IMR-90 (cell line): ENCODE results near the gene ABCA4. TPM values are rescaled to one million over a fixed set of nuclear protein-coding genes. Genes with fewer than 3 reads are reported as not detected.

Experiments used
- ATAC-seq: fragments of 200-7000 bp; cut with Tn5 transposase; 2 replicates; pipeline ENCODE4 v1.9.1; 2020; ENCODE audit warnings: low read depth, mild to moderate bottlenecking, moderate library complexity
- BruUV-seq: library from RNA; stranded (reverse); fragments of 400-500 nt; replicated peaks from 2 replicates; lab custom pipeline; 2021; lab: Mats Ljungman, UMichigan
- CTCF ChIA-PET: fragments of 300-600 bp; formaldehyde crosslinking; extraction: SDS; loops from one replicate; lab custom pipeline; 2021; ENCODE audit warnings: antibody characterized with exemption; lab: Yijun Ruan, JAX
- POLR2A ChIA-PET: fragments of 300-600 bp; sonication (Branson Sonifier 250); formaldehyde crosslinking; loops from one replicate; lab custom pipeline; 2022; ENCODE audit warnings: antibody characterized with exemption; ENCODE audit not compliant: unreplicated experiment; lab: Charles Lee
- DNase-seq: peaks from one replicate; pipeline ENCODE4 v3.0.0; 2013
- H2AFZ ChIP-seq: replicated peaks from 2 replicates; pipeline ENCODE3; 2013; ENCODE audit warnings: low read length, mild to moderate bottlenecking; ENCODE audit not compliant: poor library complexity
- H2AK5ac ChIP-seq: 2 replicates; pipeline ENCODE4 v1.6.1; 2013; ENCODE audit warnings: low read depth, low read length, inconsistent platforms
- H2AK9ac ChIP-seq: replicated peaks from 2 replicates; pipeline ENCODE3; 2013; ENCODE audit warnings: mild to moderate bottlenecking, low read depth, low read length, moderate library complexity; ENCODE audit not compliant: poor library complexity
- H2BK120ac ChIP-seq: 2 replicates; pipeline ENCODE4 v1.6.1; 2013; ENCODE audit warnings: low read depth, low read length, inconsistent platforms
- H2BK15ac ChIP-seq: 3 replicates; pipeline ENCODE4 v1.6.1; 2013; ENCODE audit warnings: low read depth, low read length, inconsistent platforms
- H2BK20ac ChIP-seq: 2 replicates; pipeline ENCODE4 v1.6.1; 2013; ENCODE audit warnings: low read depth, mild to moderate bottlenecking, inconsistent platforms, low read length, moderate library complexity
- H2BK5ac ChIP-seq: 2 replicates; pipeline ENCODE4 v1.6.1; 2013; ENCODE audit warnings: mild to moderate bottlenecking, low read depth, low read length, inconsistent platforms; ENCODE audit not compliant: poor library complexity, severe bottlenecking
- H3K14ac ChIP-seq: replicated peaks from 2 replicates; pipeline ENCODE4 v1.6.1; 2013; ENCODE audit warnings: low read depth, low read length, inconsistent platforms
- H3K18ac ChIP-seq: 2 replicates; pipeline ENCODE4 v1.6.1; 2013; ENCODE audit warnings: low read depth, low read length, control low read depth
- H3K23ac ChIP-seq: 2 replicates; pipeline ENCODE4 v1.6.1; 2013; ENCODE audit warnings: low read depth, low read length, inconsistent platforms
- H3K27ac ChIP-seq: 2 replicates; pipeline ENCODE4 v1.5.1; 2013; ENCODE audit warnings: mild to moderate bottlenecking, control low read depth, low read length; ENCODE audit not compliant: insufficient read depth
- H3K27me3 ChIP-seq: 2 replicates; pipeline ENCODE4 v1.6.1; 2013; ENCODE audit warnings: low read length; ENCODE audit not compliant: control insufficient read depth, insufficient read depth
- H3K36me3 ChIP-seq: 2 replicates; pipeline ENCODE4 v1.6.1; 2013; ENCODE audit warnings: low read length, mixed read lengths; ENCODE audit not compliant: control insufficient read depth, insufficient read depth
- H3K4ac ChIP-seq: 2 replicates; pipeline ENCODE4 v1.6.1; 2013; ENCODE audit warnings: low read depth, low read length, inconsistent platforms
- H3K4me1 ChIP-seq: 2 replicates; pipeline ENCODE4 v1.6.1; 2013; ENCODE audit warnings: low read length, mixed read lengths; ENCODE audit not compliant: control insufficient read depth, insufficient read depth
- H3K4me2 ChIP-seq: 2 replicates; pipeline ENCODE4 v1.6.1; 2013; ENCODE audit warnings: low read depth, mild to moderate bottlenecking, control low read depth, low read length, moderate library complexity
- H3K4me3 ChIP-seq: 2 replicates; pipeline ENCODE4 v1.5.1; 2013; ENCODE audit warnings: low read depth, mild to moderate bottlenecking, control low read depth, low read length, moderate library complexity; ENCODE audit not compliant: insufficient read depth
- H3K56ac ChIP-seq: 2 replicates; pipeline ENCODE4 v1.6.1; 2013; ENCODE audit warnings: low read length, inconsistent platforms; ENCODE audit not compliant: insufficient read depth; ENCODE audit errors: extremely low read depth
- H3K79me1 ChIP-seq, 2 experiments: 2 replicates each; pipeline ENCODE4 v1.6.1; 2013; ENCODE audit warnings: low read length in 2 of 2, inconsistent platforms in 1 of 2, low read depth in 1 of 2
- H3K9ac ChIP-seq: 2 replicates; pipeline ENCODE4 v1.6.1; 2013; ENCODE audit warnings: low read depth, low read length, control low read depth
- H3K9me1 ChIP-seq: 2 replicates; pipeline ENCODE4 v1.6.1; 2013; ENCODE audit warnings: low read length, inconsistent platforms; ENCODE audit not compliant: insufficient read depth
- H3K9me3 ChIP-seq: 2 replicates; pipeline ENCODE4 v1.6.1; 2013; ENCODE audit warnings: low read length; ENCODE audit not compliant: control insufficient read depth, insufficient read depth
- H4K20me1 ChIP-seq: 2 replicates; pipeline ENCODE4 v1.6.1; 2013; ENCODE audit warnings: low read length, inconsistent platforms; ENCODE audit not compliant: insufficient read depth
- H4K5ac ChIP-seq: 2 replicates; pipeline ENCODE4 v1.6.1; 2013; ENCODE audit warnings: mild to moderate bottlenecking, low read depth, low read length, control low read depth
- H4K8ac ChIP-seq, 2 experiments: 2 replicates each; pipeline ENCODE4 v1.6.1; 2013; ENCODE audit warnings: low read depth in 2 of 2, low read length in 2 of 2, control low read depth in 1 of 2, inconsistent platforms in 1 of 2
- H4K91ac ChIP-seq: 2 replicates; pipeline ENCODE4 v1.6.1; 2013; ENCODE audit warnings: low read depth, low read length, inconsistent platforms; ENCODE audit not compliant: insufficient read depth
- BHLHE40 ChIP-seq: fragments of 150-350 bp; IDR thresholded peaks from 2 replicates; pipeline ENCODE4 v1.6.1; 2016; ENCODE audit warnings: mild to moderate bottlenecking, low read depth, low read length
- CEBPB ChIP-seq: IDR thresholded peaks from 2 replicates; pipeline ENCODE4 v1.6.1; 2012; ENCODE audit warnings: low read depth, low read length, improper control_type of control experiment
- CHD1 ChIP-seq: IDR thresholded peaks from 2 replicates; pipeline ENCODE4 v1.6.1; 2012; ENCODE audit warnings: low read depth, low read length, improper control_type of control experiment
- FOS ChIP-seq: fragments of 150-350 bp; IDR thresholded peaks from 2 replicates; pipeline ENCODE4 v1.6.1; 2016; ENCODE audit warnings: low read depth, low read length
- MAZ ChIP-seq: IDR thresholded peaks from 2 replicates; pipeline ENCODE4 v1.6.1; 2012; ENCODE audit warnings: low read depth, mild to moderate bottlenecking, low read length, improper control_type of control experiment, moderate library complexity, borderline replicate concordance
- RAD21 ChIP-seq: IDR thresholded peaks from 2 replicates; pipeline ENCODE4 v1.6.1; 2012; ENCODE audit warnings: low read length, improper control_type of control experiment
- RCOR1 ChIP-seq: IDR thresholded peaks from 2 replicates; pipeline ENCODE4 v1.6.1; 2012; ENCODE audit warnings: mild to moderate bottlenecking, low read length, improper control_type of control experiment; ENCODE audit not compliant: insufficient replicate concordance
- RFX5 ChIP-seq: IDR thresholded peaks from 2 replicates; pipeline ENCODE4 v1.8.0; 2012; ENCODE audit warnings: low read depth, mild to moderate bottlenecking, low read length, moderate library complexity
- SMC3 ChIP-seq: fragments of 150-350 bp; IDR thresholded peaks from 2 replicates; pipeline ENCODE4 v1.6.1; 2016; ENCODE audit warnings: low read depth, mild to moderate bottlenecking, antibody characterized with exemption, low read length, moderate library complexity
- USF2 ChIP-seq: fragments of 150-350 bp; IDR thresholded peaks from 2 replicates; pipeline ENCODE4 v1.6.1; 2017; ENCODE audit warnings: mild to moderate bottlenecking, antibody characterized with exemption, low read length, low read depth
- WGBS, 2 experiments: methylation state at CpG; one replicate each; pipeline versions ENCODE4 v1.1.5 to v1.1.7; 2013; ENCODE audit warnings: missing lambda C conversion rate in 2 of 2; ENCODE audit not compliant: insufficient read length in 1 of 2; ENCODE audit errors: extremely low coverage in 2 of 2; 5-methylcytosine and 5-hydroxymethylcytosine counted together
- dilution Hi-C: fragments of 300-500 bp; cut with HindIII; formaldehyde crosslinking; loops from one replicate; pipeline ENCODE4 v1.14.3; 2018; ENCODE audit warnings: low sequenced_read_pairs; ENCODE audit not compliant: unreplicated experiment
- in situ Hi-C: fragments of 300-500 bp; cut with MboI; formaldehyde crosslinking; loops from 3 replicates; pipeline ENCODE4 v1.14.3; 2019; ENCODE audit warnings: low sequenced_read_pairs, inconsistent platforms, mixed read lengths
- intact Hi-C: fragments of 100-400 bp; cut with micrococcal nuclease; formaldehyde crosslinking; loops from 2 replicates; pipeline ENCODE4 v1.10.0; 2022
- polyA plus RNA-seq, 3 experiments: library from polyadenylated mRNA; depleted of rRNA; stranded (reverse); fragments of >200 nt; gene quantifications; 2 replicates each; pipeline ENCODE4 v1.2.3, GENCODE V29; 2012; ENCODE audit warnings: low replicate concordance in 1 of 3
- total RNA-seq: library from RNA; depleted of rRNA; stranded (reverse); fragments of >200 nt; gene quantifications from 2 replicates; pipeline ENCODE4 v1.2.3, GENCODE V29; 2012

ABCA4 gene
- total and polyA plus RNA-seq, 2 of the 4 experiments (the other 2 are of a cell fraction) = under 0.01 to 0.36 TPM

GRCh38 chr1:94093396-94093795, 27.6 kb downstream of the ABCA4 start:
- Histone ChIP-seq H2AK9ac (no peak overlapping the region), H2AK5ac (peak overlapping the region; percentile 29; the same call in 1 of the 2 replicates), H2BK5ac (peak overlapping the region; percentile 9), H3K36me3 (no peaks in the 10 kb centered on the region), H3K27ac (peak overlapping the region; percentile 34; the same call in 1 of the 2 replicates), H4K91ac (peak overlapping the region; percentile 44; the same call in 1 of the 2 replicates), H2AFZ (no peak overlapping the region), H3K23ac (no peak overlapping the region), H4K5ac (peak overlapping the region; percentile 43; the same call in 1 of the 2 replicates), H2BK120ac (peak overlapping the region; percentile 21), H3K9ac (no peak overlapping the region), H2BK20ac (peak overlapping the region; percentile 73), H3K79me1 (no peaks in the 10 kb centered on the region), H3K9me3 (no peaks in the 10 kb centered on the region), H3K27me3 (no peaks in the 10 kb centered on the region), H3K9me1 (peaks cover 25% of the 10 kb centered on the region), H2BK15ac (peak overlapping the region; percentile 57; the same call in 1 of the 3 replicates), H3K4me3 (no peak overlapping the region), H3K4me2 (no peak overlapping the region), H4K8ac (peak overlapping the region; percentile 68 to 75; a peak in 3 of 4 replicates), H3K56ac (no peak overlapping the region), H3K4ac (peak overlapping the region; percentile 46; the same call in 1 of the 2 replicates), H4K20me1 (no peaks in the 10 kb centered on the region), H3K18ac (0 out of 2 replicates have a peak overlapping the region, but pooled peaks have one; percentile 5), H3K14ac (no peak overlapping the region; the same call in 1 of the 2 replicates), H3K4me1 (peaks cover 31% of the 10 kb centered on the region)
- ATAC-seq (no peak), DNase-seq (no peak)
- intact Hi-C loops (no loop called here), in situ Hi-C loops (no loop called here), dilution Hi-C loops (no loop called here)
- 70% methylated on average over 2 of the region's 4 CpGs; no CpG with 5 or more reads in 1 of the 2 experiments for WGBS, 2 experiments
- ChIA-PET POLR2A (no interaction called here), CTCF (no interaction called here)
- BruUV-seq = no TSS peak
- TF ChIP-seq RCOR1 = no peak
- no peak for TF ChIP-seq RFX5
- no peak for TF ChIP-seq USF2
- TF ChIP-seq RAD21 = no peak
- no peak for TF ChIP-seq BHLHE40
- TF ChIP-seq FOS = no peak
- no peak for TF ChIP-seq CHD1
- no peak for TF ChIP-seq CEBPB
- TF ChIP-seq MAZ = no peak
- no peak for TF ChIP-seq SMC3
